B cell (primary cell): ENCODE results near the gene CDKN2C.

ENCODE experiments used
- EZH2 ChIP-seq: IDR thresholded peaks from 2 replicates; pipeline ENCODE4 v1.6.1; 2012; ENCODE audit warnings: borderline replicate concordance, low read depth, mild to moderate bottlenecking, moderate library complexity, low read length; ENCODE audit not compliant: insufficient read depth, poor library complexity, severe bottlenecking
- TF ChIP-seq, protein P1 (sequence below): fragments of 200-600 bp; IDR thresholded peaks from one replicate; pipeline ENCODE4 v1.8.0; 2022; ENCODE audit warnings: antibody characterized with exemption, mild to moderate bottlenecking

DNA sequence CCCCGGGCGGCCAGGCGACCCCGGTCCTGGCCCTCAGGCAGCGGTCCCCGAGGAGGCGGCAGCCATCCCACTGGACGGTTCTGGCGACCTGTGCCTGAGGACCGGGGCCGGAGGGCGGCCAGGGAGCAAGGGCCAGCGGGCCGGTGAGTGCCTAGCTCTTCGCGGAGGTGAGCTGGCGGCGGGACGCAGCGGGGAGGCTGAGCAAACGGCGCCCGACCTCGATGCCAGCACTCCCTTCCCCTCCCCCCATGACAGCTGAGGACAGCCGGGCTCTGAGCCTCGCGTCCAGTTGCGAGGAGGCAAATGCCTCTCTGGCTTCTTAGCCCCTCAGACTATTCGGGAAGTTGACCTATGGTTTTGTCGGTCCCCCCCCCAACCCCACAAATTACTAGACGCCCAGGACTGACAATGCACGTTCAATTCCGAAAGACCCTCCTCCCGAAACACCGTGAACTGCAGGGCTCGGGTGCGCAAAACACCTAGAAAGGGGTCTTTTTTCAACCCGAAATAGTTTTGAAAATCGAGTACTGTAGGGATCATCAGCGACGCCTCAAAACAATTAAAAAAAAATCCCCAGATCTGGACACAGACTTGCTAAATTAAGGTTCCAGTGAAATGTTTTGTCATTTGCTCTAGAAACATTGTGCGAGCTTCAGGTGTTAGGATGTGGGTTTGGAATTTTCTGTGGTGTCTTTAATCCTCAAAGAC is 8.3 kb downstream of the CDKN2C start:
- TF ChIP-seq, protein P1, sequence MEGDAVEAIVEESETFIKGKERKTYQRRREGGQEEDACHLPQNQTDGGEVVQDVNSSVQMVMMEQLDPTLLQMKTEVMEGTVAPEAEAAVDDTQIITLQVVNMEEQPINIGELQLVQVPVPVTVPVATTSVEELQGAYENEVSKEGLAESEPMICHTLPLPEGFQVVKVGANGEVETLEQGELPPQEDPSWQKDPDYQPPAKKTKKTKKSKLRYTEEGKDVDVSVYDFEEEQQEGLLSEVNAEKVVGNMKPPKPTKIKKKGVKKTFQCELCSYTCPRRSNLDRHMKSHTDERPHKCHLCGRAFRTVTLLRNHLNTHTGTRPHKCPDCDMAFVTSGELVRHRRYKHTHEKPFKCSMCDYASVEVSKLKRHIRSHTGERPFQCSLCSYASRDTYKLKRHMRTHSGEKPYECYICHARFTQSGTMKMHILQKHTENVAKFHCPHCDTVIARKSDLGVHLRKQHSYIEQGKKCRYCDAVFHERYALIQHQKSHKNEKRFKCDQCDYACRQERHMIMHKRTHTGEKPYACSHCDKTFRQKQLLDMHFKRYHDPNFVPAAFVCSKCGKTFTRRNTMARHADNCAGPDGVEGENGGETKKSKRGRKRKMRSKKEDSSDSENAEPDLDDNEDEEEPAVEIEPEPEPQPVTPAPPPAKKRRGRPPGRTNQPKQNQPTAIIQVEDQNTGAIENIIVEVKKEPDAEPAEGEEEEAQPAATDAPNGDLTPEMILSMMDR: no peak
- peak; percentile 85 for TF ChIP-seq EZH2
